Right kidney (tissue), 1 donor: ENCODE results near the gene EN1.
A peak's percentile ranks its signal among the peaks of the same experiment; 100 is the strongest.

Experiments
- DNase-seq: peaks from one replicate; pipeline ENCODE4 v3.0.0-alpha.2; 2016

Gene EN1

DNA sequence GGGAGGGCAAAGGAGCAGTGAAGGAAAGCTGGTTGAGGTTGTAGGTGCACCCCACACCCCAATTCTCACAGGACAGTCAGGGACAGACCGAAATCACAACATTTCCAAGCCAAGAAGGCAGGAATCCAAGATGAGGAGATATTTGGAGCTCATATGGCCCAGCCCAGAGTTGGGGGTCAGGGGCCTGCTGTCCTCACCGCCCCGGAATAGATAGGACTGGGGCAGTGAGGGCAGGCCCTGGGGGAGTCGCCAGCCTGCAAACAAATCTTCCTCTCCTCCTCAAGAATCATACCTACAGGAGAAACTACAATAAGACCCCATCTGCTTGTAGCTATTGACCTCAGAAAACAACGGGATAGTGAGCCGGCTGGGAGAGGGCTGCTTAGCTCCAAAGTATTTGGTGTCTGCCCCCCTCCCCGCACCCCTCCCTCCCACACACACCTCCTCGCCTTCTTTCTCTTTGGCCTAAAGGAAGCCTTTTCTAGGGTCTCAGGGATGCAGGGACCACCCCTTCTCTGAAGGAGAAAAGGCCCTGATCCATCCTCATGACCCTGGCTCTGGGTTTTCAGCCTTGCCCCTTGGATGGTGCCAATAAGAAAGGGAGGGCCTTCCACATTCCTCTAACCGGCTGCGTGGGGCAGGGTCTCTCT lies 3.8 kb downstream of the EN1 start:
- peak; percentile 43 for DNase-seq

GRCh38 chr2:118842661-118843482 lies 4.6 kb downstream of the EN1 start:
- DNase-seq = peak; percentile 87

DNA sequence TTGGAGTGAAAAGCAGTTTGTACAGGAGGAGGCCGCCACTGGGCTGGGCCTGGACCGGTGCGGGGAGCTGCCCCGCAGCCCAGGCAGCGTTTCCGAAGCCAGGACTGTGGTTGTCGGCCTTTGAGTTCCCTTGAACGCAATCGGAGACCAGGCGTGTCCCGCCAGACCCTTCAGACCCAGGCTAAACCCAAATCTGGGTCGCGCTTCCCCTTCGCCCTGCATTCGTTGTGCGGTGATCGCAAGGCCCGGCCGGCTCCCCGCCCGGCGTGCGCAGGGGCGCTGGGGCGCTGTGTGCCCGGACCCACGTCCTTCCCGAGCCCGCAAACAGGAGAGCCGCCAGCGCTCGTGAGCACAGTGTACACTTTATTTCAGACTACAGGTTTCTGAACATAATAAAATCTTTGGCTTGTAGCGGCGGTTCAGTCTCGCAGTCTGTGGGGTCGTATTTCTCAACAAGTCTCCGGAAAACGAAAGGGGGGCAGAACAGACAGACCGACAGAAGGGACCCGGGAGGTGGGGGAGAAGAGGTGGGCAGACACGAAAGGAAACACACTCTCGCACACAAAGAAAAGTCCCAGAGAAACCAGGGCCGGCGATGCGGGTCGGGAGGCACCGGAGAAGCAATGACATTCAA lies 5.5 kb downstream of the EN1 start:
- DNase-seq = peak; percentile 83

DNA sequence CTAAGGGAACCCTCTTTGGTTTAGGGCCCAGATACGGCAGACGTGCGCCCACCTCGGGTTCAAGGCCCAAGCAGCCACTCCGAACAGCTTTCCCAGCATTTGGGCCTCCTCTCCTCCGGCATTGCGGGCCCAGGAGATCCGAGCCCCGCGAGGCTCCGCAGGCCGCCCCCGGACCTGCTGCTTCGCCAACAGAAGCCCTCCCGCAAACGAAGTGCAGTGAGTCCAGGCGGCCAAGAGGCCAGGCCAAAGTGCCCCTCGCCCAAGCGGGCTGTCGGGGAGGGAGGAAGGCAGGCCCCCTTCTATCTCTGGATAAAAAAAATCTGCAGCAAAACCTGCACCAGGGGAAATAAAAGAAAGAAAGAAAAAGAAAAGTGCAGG lies 6.0 kb downstream of the EN1 start:
- DNase-seq = no peak

DNA sequence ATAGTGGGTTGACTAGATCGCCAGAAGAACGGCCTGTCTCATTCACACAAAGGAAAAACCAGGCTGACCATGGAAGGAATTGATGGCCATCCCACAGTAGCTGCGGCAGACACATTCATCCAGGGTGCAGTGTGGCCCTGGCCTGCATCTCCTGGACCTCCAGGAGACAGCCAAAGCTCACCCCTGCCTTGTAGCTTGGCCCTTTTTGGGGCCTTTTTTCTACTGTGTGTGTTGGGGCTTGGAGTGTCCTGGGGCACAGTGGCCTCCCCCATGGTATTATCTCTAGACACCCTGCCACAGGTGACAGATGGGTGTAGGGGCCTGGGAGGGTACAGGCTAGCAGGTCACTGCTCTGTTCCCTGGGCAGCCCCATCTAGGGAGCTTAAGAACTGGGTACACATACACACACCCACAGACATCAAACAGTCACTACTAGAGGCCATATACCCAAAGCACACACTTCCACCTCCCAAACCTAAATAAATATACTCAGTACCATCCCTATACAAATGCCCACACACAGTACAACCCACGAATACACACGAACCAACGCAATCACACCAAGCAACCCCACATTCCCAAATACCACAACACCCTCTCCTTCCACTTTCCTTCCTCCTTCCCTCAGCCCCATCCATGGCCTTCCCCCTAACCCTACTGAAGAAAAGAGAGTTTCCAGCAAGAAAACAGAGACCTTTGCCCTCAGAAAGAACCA lies 8.6 kb downstream of the EN1 start:
- no peak for DNase-seq

DNA sequence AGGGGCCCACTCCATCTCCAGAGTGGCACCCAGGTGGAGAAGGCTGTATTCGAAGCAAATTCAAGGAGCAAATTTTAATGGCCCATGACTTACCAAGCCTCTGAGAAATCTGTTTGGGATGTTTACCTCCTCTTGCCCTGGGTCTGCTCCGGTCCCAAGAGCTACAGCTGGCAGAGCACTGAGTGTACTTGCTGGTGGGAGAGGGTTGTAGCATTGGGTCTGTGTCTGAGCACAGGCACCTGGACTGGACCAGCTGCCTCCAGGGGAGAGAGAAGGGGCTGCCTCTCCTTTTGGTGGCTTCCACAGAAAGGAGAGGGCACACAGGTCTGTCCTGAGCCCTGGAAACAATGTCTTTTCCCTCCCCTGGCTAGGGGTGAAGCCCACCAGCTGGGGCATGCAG lies 9.8 kb downstream of the EN1 start:
- no peak for DNase-seq

DNA sequence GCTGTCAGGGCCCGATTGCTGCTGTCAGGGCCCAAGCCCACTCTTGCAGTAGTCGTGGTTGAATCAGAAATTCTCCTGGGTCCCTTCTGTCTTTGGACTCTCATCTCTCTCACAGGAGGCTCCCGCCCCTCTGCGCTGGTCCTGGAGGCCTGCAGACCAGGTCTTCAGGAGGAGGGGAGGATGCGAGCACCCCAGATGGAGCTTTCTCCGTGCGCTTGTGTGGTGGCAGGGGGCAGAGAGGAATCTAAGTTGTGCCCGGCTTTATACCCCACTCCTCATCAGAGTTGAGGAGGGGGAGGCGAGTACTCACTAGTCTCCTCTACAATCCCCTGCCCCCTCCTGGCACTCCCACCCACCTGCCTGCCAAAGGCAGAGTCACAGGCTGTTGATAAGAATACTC lies 10.4 kb downstream of the EN1 start:
- no peak for DNase-seq

DNA sequence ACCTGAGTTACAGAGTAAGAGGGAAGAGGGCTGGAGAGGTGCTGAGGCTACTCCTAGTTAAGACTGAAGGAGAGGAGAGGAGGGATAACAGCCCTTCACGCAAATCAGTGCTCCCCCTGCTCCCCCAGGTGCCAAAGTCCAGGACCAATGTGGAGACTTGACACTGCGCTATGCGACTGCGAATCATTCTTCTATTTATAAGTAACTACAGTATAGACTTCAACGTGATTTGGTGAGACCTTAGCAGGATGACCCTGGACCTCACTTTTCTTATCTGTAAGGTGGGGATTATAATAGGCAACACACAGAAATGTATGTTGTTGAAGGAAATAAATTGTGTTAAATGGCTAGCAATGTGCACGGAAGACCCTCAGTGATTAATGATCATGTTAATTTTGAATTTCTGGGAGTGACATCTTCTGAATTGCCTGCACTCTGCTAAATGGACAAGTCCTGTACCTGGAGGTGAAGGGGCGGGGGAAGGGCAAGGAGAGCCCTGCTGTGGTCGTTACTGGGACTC lies 11.0 kb downstream of the EN1 start:
- no peak for DNase-seq

- peak; percentile 51 for DNase-seq
Measured at GRCh38 chr2:118835746-118836410, 11.6 kb downstream of the EN1 start.

DNA sequence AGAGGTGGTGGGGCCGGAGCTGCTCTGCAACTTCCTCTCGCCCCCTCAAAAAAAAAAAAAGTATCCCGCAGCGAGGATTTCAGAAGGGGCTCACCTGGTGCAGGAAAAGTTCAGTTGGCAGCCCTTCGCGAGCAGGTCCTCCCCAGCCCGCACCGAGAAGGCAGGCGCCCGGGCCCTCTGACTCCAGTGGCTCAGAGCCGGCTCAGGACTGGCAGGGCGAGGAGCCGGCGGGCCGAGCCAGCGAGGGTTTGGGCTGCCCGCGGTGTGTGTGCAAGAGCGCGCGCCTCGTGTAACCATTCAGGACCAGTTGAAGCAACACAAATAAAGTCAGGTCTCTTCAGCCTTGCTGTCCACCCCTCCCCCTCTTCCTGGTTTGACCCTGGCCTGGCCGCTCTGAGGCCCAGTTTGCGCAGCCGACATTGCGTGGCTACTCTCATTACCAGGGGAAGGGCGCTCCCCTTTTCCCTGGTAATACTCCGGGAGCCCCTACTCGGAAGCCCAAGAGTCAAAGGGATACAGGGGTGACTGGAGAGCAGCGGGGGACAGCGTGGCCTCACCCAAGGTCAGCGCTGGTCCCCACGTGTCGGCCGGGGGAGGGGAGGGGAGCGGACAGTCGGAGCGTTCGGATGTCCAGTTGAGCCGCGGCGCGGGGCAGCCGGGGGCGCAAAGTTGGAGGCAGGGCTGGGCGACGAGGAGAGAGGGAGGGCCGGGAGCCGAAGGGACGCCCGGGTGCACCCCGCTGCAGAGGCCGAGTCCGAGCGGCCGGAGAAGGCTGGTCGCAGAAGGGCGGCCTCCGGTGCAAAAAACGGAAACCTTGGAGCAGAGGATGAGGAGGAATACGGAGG lies 12.3 kb downstream of the EN1 start:
- DNase-seq = peak; percentile 64

- DNase-seq = peak; percentile 34
Measured at GRCh38 chr2:118834440-118834810, 13.0 kb downstream of the EN1 start.

- DNase-seq = peak; percentile 22
Measured at GRCh38 chr2:118833716-118834439, 13.6 kb downstream of the EN1 start.

- DNase-seq = peak; percentile 31
Measured at GRCh38 chr2:118832791-118833715, 14.4 kb downstream of the EN1 start.

DNA sequence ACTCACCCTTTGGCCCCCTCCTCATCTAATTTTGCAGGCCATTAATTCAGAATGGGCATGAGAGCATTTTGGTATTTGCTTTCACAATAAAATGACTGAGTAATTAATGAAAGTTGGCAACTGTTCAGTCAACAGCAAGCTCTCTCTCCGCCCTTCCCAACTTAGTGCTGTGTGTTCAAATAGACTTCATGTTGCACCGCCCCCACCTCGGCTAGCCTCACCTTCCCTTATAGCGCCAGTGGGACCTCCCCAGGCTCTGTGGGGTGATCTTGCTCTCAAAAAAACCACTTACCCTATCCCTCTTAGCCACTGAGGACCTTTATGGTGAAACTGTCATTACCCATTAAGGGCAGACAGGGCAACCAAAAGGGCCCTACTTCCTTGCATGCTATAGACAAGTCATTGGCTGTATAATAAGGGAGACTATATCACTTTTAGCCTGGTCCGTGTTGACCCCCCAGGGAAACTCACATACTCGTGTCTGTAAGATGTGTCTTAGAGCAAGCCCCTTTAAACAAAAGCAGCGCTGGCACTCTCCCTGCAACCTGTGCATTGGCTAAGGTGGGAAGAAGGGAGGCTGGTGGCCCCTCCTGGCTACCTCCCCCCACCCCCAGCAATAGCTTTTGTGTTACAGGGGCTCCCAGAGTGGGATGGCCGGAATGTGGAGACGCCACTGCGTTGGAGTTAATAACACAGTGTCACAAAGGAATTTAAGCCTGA lies 15.2 kb downstream of the EN1 start:
- no peak for DNase-seq

- no peak for DNase-seq
Measured at GRCh38 chr2:118830881-118831280, 16.6 kb downstream of the EN1 start.

DNA sequence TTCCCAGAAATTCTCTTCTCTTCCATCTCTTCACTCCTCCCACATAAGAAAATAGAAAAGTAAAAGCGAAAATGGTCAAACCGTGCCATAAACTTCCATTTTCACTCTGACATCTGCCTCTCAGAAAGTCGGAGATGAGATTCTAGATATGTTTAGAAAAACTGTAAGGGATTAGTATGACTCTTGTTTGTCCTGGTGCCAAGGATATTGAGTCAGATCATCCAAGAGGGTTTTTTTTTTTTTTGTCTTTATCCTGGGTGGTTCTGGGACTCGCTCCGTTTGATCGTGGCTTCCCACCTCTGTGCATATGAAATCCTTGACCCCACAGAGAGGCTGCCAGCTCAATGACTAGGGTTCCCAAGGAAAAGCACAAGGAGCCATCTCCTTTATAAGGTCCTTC lies 17.3 kb downstream of the EN1 start:
- DNase-seq = no peak

GRCh38 chr2:118826093-118826492 lies 21.4 kb downstream of the EN1 start:
- DNase-seq = no peak

DNA sequence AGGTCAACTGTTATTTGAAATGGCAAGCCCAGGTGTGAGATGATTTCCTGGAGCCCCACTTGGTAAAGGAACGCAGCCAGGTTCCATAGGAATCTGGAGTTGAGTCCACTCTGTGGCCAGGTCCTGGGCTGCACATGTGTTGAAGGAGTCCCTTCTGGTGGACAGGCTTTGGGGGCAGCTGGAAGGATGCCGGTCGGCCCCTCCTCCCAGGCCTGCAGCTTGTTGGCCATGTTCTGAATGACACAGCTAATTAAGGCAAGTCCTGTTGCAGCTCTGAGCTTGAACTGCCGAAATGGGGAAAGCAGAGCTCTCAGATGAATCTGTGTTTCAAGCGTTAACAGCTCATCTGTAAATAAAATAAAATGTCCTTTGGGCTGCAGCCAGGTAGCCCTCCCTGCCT lies 23.8 kb downstream of the EN1 start:
- no peak for DNase-seq

DNA sequence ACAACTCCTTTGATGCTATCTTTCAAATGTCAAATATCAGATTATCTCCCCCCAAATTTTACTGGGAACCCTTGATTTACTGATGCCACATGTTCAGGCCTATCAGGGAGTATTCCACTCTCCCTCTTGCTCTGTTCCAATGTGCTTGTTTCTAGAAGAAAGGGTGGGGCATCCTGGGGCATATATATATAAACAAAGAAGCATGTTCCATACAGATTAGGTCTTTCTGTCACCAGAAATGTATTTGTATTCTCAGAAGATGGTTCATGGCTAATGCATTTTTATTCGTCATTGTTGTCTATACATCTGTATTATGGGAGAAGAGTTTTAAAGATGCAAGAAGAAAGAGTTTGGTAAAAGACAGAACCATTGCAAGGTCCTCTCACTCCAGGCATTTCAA lies 24.9 kb downstream of the EN1 start:
- DNase-seq = no peak
